Stimulated activated CD8-positive, alpha-beta memory T cell treated with anti-CD3 and anti-CD28 coated beads, Interleukin-4, amount 100 ng/mL, for 1 hour (primary cell): Measurements from ENCODE around the gene SORCS2.

ENCODE experiments used
- DNase-seq, 2 donors: peaks; one replicate each; pipeline ENCODE4 v3.0.0-alpha.2; 2020; ENCODE audit warnings: low read depth in 2 of 2, low spot score in 1 of 2

SORCS2 gene

DNA sequence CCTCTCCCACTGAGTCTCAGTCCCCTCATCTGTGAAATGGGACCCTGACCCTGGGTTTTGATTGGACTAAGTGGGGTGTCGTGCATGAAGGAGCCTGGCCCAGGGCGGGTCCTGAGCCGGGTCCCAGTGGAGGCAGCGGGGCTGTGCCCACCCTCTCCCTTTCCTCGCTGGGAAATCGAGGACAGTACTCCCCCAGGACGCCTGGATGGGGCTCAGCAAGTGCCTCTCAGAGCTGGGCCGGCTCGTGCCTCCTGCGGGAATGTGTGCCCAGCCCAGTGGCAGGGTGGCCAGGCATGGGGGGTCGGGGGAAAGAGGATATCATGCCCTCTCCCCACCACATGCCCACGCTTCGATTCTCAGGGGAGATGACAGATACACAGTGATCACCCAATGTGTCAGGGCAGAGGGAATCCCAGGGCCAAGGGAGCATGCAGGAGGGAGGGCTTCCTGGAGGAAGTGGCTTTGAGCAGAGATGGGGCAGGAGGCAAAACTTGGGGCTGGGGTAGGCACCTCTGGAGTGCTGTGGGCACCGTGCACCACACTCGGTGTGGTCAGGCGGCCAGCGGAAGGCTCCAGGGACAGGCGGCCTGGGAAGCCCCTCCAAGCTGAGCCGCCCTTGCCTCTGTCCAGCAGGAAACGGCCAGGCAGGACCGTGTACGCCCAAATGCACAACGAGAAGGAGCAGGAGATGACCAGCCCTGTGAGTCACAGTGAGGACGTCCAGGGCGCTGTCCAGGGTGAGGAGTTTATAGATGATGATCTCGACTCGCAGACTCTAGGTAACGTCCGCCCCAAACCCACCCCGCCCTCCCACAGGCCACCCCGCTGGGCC is 544.3 kb downstream of the SORCS2 start:
- no peak for DNase-seq

- no peak for DNase-seq
Measured at GRCh38 chr4:7737268-7737645, 544.9 kb downstream of the SORCS2 start.

DNA sequence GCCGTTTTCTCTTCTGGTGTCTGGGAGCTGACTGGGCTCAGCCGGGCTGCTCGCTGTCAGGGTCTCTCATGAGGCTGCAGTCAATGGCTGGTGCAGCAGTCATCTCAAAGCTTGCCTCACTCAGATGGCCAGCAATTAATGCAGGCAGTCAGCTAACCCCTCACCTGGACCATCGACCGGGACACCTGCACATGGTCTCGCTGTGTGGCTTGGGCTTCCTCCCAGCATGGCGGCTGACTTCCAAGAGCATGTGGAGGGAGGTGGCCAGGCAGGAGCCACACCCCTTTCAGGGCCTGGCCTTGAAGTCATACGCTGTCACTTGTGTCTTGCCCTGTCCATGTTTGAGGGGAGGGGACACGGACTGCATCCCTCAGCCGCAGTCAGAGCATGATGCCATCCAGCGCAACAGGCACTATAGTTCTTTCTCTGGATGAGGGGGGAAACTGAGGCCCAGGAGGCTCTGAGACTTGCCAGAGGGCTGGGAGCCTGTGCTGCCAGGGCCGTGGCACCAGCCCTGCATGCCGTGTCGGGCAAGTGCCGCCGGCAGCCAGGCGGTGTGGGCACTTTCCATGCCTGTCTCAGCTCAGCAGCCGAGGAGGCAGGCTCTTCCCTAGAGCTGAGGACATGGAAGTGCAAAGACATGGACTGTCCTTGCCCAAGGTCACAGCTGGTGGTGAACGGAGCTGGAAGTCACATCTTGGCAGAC is 545.6 kb downstream of the SORCS2 start:
- DNase-seq: no peak

GRCh38 chr4:7738458-7739076 is 546.2 kb downstream of the SORCS2 start:
- DNase-seq: no peak

- no peak for DNase-seq
Measured at GRCh38 chr4:7739077-7739917, 547.0 kb downstream of the SORCS2 start.

DNA sequence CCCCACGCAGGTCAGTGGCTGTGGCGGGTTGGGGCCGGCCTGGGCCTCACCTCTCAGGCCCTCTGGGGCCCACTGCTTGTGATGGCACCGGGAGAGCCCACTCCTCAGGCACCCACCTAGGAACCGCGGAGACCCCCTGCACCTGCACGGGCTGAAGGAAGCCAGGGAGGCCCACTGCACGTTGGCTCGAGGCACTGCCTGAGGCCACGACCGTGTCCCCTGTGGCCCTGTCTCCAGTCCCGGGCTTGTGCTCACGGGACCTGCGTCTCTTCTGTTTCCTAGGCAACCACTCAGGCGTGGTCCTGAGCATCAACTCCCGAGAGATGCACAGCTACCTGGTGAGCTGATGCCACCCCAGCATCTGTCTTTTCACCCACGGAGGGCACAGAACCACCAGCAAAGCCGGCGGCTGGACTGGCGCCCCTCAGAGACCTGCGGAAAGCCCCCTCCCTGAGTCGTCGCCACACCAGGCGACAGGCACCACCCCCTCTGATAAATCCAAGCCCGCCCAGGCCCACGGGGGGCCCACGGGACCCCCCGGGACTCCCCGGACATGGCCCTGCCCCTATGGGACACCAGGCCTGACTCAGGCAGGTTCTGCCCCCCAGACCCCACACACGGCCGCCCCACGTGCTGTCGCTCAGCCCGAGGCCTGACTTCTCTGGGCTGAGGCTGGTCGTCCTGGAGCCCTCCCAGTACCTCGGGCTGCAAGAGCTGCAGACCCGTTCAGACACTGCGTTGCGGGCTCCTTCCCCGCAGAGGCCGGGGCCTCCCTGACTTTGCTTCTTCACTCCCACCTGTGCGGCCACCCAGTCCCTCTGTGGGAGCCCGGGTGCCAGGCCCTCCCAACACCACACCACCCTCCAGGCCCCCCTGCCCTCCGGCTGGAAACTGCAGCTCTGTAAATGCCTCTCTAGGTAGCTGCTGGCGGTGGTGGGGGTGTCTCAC is 547.9 kb downstream of the SORCS2 start:
- DNase-seq: no peak

DNA sequence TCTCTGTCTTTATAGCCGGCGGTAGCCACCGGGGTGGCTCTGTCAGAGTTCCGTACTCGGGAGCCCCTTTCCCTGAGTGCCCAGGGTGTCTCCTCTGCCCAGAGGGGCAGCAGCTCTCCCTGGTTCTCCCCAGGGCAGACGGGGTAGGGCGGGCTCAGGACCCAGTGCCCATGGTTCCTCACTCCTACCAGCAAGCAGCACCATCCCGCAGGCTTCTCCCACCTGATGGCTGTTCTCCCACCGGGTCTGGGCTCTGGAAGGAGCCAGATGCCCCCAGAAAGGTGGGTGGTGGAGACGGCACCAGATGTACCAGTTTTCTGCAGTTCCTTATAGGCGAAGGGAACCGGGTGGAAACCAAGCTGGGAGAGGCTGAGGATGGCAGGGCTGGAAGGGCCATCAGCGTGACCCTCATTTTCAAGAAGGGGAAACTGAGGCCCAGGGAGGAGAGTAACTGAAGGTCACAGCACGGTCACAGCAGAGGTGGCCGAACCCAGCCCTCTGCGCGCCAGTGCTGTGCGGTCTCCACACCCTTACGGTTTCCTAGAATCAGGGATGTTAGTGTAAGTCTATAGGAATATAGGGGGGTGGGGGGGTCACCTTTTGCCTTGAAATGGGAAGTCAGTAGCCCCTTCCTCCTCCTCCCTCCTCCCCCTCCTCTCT is 548.7 kb downstream of the SORCS2 start:
- DNase-seq: no peak

DNA sequence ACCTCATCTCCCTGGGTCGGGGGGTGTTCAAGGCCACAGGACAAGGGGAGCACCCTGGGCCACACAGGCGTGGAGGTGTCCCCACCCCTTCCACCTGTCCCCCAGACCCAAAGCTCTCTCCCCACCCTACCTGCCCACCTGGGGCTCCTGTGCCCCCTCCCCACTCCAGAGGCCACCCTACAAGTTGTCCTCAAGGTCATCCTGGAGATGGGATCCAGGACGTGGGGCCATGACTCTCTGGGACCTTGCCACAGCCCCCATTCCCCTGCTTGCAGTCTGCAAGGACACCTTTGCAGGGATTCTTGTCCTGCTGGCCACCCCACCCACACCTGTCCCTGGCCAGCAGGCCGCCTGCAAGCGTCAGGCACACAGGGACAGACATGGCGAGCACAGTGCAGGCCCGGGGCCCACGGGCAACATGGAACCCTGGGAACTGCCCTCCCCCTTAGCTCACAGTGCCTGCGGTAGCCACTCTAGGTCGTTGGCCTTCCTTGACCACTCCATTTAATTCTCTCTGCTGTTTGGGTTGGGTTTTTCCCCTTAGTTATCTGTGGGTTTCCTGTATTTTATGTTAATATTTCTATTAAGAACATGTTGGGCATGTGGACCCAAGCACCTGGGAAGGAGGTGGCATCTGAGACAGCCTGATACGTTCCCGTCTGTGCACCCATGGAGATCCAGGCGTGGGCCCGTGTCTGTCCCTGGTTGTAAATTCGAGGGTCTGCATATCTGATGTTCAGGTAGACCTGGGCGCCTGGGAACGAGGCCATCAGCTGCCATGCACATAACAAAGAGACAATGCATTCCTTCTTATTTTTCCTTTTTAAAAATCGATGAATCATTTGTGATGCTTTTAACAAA is 549.8 kb downstream of the SORCS2 start:
- DNase-seq: no peak

DNA sequence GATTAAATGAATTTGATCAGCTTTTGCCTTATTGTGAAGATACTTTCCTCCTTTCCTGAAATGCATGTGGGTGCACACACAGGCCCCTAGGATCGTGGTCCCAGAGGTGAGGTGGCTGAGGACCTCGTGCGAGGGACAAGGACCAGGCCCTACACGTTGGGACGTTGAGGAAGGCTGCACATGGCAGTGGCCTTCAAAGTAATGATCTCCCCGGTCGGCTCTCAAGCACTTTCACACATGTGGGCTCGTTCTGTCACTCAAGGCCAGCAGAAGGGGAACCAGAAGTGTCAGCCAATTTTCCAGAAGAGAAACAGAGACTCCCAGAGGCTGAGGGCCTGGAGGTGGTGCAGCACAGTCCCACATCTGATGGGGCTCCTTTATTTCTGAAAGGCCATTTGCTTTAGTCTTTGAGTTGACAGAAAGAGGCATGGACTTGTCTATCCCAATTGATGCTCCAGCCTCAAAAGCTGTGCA is 550.5 kb downstream of the SORCS2 start:
- no peak for DNase-seq

- no peak for DNase-seq
Measured at GRCh38 chr4:7744142-7744804, 551.9 kb downstream of the SORCS2 start.

DNA sequence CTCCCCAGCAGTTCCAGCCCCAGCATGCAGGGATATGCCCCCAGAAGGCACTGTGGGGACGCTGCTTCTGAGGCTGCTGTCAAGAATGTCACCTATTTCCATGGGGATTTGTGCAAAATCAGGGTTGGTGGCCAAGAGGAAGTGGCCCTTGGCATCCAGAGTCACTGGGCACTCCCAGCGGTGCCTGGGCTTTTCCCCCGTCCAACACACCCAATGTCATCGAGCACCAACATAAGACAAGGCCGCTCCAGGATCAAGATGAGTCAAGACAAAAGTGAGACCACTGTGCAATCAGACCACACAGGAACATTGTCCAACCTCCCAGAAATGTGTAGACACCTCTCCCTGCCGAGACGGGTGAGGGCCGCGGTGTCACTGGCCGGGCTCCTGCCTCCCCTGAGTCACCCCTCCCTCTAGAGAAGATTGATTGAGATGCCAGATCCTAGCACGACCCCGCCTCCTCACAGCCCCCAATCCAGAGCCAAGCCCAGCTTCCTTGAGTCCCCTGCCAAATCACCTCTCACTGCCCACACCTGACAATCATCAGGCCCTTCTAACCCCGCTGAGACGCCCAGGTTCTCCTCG is 553.1 kb downstream of the SORCS2 start:
- no peak for DNase-seq

DNA sequence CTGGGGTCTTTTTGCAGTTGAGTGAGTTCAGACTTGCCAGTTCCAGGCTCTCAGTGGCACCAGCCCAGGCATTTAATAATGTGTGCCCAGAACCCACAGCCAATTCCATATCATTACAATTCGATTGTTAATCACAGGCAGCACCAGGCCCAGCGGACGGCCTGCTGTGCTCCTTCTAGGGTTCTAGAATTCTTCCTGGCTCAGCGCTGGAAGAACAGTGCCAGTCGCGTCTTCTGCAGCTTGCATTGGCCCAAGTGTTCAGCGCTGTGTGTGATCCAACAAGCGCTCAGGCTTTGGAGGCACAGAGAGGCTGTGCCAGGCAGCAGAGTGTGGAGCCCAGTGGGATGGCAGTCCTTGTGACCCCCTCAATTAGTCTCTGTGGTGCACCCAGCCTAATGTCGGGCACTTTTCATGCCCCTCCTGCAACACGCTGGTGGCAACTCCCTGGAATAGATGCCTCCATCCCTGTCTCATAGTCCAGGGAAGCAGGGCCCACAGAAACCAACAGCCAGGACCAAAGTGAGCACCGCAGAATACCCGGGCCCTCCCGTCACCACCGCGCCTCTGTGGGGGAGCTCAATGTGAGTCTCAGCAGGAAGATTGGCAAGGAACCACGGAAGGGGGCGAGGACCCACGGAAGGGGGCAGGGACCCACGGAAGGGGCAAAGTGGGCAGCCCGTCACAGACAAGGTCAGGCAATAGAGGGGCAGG is 554.2 kb downstream of the SORCS2 start:
- no peak for DNase-seq

DNA sequence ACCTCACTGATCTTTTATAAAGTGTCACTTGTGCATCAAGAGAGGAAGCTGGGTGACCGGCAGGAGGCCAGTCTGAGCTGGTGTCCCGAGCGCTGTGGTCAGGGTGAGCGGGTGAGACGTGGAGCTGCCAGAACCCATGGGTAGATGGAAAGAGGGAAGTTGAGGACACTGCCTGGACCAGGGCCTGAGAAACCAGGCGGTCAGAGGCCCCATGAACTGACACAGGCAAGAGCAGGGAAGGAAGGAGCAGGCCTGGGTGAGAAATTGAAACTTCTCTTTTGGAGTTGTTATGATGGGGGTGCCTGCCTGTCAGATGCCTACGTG is 554.7 kb downstream of the SORCS2 start:
- no peak for DNase-seq

GRCh38 chr4:7747566-7747965 is 555.2 kb downstream of the SORCS2 start:
- no peak for DNase-seq

DNA sequence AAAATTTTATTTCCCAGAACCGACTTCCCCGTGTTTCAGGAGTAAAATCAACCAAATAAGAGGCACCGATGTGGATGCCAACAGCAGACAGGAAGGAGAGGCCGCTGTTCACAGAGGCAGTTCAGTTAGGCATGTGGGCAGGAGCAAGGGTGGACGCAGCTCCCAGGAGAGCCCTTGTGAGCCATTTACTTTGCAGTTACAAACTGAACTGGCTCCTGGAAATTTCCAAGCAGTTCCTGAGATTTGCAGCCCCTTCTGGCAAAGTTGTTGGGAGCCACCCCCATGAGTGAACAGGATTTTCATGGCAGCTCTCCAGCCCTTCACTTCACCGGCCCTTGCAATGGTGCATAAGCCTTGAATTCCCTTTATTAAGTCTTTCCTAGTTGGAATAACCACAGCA is 558.2 kb downstream of the SORCS2 start:
- no peak for DNase-seq

- no peak for DNase-seq
Measured at GRCh38 chr4:7750972-7751371, 558.6 kb downstream of the SORCS2 start.

DNA sequence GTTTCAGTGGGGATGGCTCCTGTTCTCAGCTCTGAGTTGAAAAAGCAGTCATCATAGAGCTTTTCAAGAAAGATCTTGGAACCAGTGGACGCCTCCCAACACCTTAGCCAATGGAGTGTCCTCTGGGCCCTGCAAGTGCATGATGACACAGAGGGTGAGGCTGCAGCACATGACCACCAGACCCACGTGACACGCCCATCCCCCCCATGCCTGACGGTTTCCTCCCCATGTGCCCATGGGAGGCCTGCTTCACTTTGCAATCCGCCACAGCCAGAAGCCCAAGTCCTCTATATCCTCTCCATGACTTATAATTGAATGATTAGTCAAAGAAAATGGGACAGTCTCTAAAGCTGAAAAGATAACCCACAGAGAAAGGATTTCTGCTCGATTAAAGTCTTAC is 560.3 kb downstream of the SORCS2 start:
- no peak for DNase-seq
